ENCODE data around the gene MACROD2.

GRCh38 chr20:14955399-14955798 is 960.1 kb downstream of the MACROD2 start:
- TF ChIP-seq CTCF (IDR thresholded peaks at IDR 0.05; ENCODE audit: low read depth, low read length, missing input control), result no peak
- TF ChIP-seq TAF1 (conservative IDR thresholded peaks at IDR 0.05), result no peak
- TF ChIP-seq REST (IDR thresholded peaks at IDR 0.05), result no peak
- TF ChIP-seq ZBTB33 (IDR thresholded peaks at IDR 0.05), result no peak
- no peak for TF ChIP-seq HNF4A (conservative IDR thresholded peaks at IDR 0.05)
- no peak for TF ChIP-seq SP1 (IDR thresholded peaks at IDR 0.05)
- TF ChIP-seq RXRA (IDR thresholded peaks at IDR 0.05), result no peak
- TF ChIP-seq JUND (IDR thresholded peaks at IDR 0.05), result no peak
- TF ChIP-seq RAD21 (IDR thresholded peaks at IDR 0.05), result no peak
- TF ChIP-seq GABPA (IDR thresholded peaks at IDR 0.05 in 1 of 2, conservative IDR thresholded peaks at IDR 0.05 in 1 of 2), result no peak

All from liver (tissue), 3 donors.